LNCaP clone FGC (cell line): ENCODE results near the gene MED20.
"Not testable (repeated sequence)": the region's sequence is repeated elsewhere in the genome, so short reads cannot be mapped to it uniquely, and the experiment has no call there.

Source experiments
- DNase-seq: peaks from one replicate; pipeline ENCODE4 v3.0.0-alpha.2; 2011; ENCODE audit warnings: low read depth
- H3K4me3 ChIP-seq: 2 replicates; pipeline ENCODE4 v1.5.1; 2011; ENCODE audit warnings: mild to moderate bottlenecking, low read depth, low read length, control low read depth
- TF ChIP-seq, protein P1 (sequence below): IDR thresholded peaks from 2 replicates; pipeline ENCODE4 v1.5.1; 2012; ENCODE audit warnings: mild to moderate bottlenecking; ENCODE audit not compliant: control insufficient read depth, insufficient read depth; ENCODE audit errors: extremely low read depth

The MED20 gene

DNA sequence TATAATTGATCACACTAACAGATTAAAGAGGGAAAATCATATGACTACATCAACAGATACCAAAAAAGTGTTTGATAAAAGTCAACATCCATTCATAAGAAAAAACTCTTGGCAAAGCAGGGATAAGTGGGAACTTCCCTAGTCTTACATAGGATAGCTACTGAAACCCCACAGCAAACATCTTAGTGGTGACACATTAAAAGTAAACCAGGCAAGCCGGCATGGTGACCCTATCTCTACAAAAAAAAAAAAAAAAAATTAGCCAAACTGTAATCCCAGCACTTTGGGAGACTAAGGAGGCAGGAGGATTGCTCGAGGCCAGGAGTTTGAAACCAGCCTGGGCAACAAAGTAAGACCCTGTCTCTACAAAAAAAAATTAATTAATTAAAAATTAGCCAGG is 34.5 kb upstream of the MED20 start:
- TF ChIP-seq, protein P1, sequence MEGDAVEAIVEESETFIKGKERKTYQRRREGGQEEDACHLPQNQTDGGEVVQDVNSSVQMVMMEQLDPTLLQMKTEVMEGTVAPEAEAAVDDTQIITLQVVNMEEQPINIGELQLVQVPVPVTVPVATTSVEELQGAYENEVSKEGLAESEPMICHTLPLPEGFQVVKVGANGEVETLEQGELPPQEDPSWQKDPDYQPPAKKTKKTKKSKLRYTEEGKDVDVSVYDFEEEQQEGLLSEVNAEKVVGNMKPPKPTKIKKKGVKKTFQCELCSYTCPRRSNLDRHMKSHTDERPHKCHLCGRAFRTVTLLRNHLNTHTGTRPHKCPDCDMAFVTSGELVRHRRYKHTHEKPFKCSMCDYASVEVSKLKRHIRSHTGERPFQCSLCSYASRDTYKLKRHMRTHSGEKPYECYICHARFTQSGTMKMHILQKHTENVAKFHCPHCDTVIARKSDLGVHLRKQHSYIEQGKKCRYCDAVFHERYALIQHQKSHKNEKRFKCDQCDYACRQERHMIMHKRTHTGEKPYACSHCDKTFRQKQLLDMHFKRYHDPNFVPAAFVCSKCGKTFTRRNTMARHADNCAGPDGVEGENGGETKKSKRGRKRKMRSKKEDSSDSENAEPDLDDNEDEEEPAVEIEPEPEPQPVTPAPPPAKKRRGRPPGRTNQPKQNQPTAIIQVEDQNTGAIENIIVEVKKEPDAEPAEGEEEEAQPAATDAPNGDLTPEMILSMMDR = no peak
- no peak overlapping the region for H3K4me3 ChIP-seq
- DNase-seq = no peak

DNA sequence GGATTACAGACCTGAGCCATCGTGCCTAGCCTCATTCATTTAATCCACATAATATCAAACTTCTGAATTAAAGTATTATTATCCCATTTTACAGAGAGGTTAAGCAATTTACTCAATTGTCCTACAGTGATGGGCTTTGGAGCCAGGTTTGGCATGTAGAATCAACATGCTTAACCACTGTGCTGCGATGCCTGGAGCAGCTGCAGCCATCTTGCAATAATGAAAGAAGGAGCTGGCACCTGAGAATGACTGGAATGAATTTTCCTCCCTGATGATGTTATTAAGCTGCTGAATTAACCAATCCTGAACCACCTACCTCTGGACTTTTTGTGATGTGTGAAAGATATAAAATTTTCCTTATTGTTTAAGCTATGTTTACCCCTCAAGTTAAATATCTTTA is 33.7 kb upstream of the MED20 start:
- TF ChIP-seq, protein P1 = no peak
- H3K4me3 ChIP-seq = no peak overlapping the region
- no peak for DNase-seq

DNA sequence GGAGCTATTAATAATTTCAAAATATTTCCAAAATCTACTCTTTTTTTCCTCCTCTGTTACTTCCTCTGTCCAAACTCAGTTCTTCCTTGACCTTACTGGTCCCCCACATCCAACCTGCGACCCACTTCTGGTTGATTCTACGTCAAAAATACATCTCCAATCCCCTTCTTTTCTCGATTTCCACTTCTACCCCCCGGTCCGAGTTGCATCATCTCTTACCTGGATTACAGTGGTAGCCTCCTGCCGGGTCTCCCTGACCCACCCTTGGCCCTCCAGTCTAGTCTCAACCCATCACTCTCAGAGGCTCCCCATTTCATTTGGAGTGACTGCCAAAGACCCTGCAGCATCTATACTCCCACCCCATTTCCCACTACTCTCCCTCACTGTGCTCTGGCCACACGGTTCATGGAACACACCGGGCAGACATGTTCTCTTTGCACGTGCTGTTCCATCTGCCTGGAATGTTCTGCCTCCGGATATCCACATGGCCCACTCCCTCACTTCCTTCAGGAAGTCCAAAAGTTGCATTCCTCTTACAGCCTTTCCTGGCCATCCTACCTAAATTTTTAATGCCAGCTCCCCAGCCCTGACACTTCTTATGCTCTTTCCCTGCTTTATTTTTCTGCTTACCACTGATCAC is 26.8 kb upstream of the MED20 start:
- DNase-seq = no peak
- no peak overlapping the region for H3K4me3 ChIP-seq
- TF ChIP-seq, protein P1 = no peak

DNA sequence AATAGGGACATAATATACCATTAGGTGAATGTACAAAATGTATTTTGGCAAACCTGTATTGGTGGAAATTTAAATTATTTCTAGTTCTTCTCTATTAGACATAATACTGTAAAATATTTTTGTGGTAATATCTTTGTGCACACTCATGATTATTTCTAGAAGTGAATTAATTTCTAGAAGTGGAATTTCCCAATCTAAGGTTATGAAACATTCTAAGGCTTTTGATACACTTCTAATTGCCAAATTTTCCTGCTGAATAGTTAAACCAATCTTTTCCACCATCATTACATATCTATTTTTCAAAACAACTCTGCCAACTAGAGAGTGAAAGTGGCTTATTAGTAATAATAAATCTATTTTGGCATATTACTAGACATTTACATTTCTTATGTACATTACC is 22.5 kb upstream of the MED20 start:
- TF ChIP-seq, protein P1 = no peak
- H3K4me3 ChIP-seq = no peak overlapping the region
- DNase-seq = no peak

DNA sequence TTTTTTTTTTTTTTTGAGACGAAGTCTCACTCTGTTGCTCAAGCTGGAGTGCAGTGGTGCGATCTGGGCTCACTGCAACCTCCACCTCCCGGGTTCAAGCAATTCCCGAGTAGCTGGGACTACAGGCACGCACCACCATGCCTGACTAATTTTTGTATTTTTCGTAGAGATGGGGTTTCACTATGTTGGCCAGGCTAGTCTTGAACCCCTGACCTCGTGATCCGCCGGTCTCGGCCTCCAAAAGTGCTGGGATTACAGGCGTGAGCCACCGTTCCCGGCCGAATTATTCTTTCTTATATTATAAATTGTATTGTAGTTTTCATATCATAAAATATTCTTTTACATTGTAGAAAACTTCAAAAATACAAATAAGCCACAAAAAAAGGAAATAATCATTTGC is 21.9 kb upstream of the MED20 start:
- H3K4me3 ChIP-seq, DNase-seq: not testable (repeated sequence)

DNA sequence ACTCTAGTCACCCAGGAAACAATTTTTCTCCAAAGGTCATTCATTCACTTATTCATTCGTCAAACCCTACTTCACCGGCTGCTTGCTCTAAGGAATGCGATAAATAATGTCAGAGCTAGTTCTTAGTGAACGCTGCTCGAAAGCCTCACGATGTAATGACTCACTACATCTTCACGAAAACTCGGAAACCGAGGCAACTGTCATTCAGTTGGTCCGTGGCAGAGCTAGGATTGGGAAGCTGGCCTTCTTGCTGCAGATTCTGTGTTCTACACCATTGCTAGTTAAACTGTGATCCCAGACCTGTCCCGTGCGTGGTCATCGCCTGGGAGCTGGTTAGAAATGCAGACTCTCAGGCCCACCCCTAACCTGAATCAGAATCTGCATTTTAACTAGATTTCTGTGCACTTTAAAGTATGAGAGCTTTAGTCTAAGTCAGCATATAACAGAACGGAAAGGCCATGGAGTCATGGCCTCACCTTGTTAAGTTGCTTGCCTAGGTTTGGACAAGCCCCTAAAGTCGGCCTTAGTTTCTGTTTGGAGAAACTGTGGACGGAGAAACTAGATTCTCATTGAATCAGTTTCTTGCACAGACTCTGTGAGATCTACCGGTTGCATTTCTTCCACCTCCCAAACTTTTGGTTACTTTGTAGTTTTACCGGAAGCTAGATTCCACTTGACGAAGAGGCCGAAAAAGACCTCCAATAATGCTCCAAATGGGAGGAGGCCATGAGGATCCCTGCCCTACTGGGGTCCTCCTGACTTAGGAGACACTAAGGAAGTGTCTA is 21.3 kb upstream of the MED20 start:
- H3K4me3 ChIP-seq = peak overlapping the region; percentile 92
- no peak for DNase-seq
- TF ChIP-seq, protein P1 = no peak

DNA sequence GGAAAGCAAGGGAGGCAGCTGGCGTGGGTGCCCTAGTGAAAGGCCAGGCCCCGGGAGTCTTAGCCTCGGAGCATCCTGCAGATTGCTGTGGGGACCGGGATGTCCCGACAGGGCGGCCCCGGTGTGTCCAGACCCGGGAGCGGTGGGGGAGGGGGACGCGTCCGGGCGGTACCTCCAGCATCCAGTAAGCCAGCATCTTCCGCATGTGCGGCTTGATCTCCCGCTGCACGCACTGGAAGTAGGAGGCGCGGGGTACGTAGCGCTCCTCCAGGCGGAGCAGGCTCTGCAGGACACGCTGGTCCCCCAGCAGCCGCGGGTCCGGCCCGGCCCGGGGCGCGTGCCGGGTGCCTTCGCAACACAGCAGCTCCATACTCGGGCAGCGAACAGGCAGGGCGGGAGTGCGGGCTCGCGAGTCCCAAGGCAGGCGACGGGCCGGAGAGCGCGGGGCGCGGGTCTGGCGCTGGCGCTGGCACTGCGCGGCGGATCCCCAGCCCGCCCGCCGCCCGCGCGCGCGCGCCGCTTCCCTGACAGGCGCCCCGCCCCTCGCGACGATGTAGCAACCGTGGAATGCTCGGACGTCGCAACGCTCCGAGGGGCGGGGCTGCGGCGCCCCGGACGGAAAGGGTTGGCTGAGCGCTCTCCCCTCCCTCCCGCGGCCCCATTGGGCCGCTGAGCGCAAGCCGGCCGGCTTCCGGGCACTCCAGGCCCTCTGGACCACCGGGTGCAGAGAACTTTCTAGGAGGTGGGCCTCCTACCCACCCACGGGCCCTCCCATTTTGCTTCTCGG is 20.5 kb upstream of the MED20 start, which contains the start of gene CCND3:
TSS of gene CCND3 (minus strand) at position 529 of the 787 bp plus-strand sequence. CDS start at position 370, 159 bp downstream.
- peak within 1 kb of the TSS; percentile 92 for H3K4me3 ChIP-seq
- peak; percentile 52 for DNase-seq
- TF ChIP-seq, protein P1 = no peak
